ENCODE measurements around the gene ETV7.
"Not testable (repeated sequence)": the region's sequence is repeated elsewhere in the genome, so short reads cannot be mapped to it uniquely, and the experiment has no call there.

Gene ETV7

DNA sequence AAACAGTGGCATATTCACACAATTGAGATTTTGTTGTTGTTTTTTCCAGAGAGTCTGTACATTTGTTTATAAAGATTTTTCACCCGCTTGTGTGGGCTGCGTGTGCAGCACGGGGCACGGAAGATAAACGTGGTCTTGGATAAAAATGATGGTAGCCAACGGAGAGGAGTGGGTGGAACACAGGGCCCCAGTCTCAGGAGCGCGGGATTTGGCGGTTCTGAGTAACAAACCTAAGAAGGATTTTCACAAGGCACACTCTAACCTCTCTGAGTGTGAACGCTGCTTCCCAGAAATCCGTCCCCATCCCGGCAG, 47.2 kb downstream of the ETV7 start:
- no peak for DNase-seq (ENCODE audit: low read depth)
- no peak overlapping the region for H3K4me3 ChIP-seq (ENCODE audit: low read depth, low read length)
- TF ChIP-seq CTCF (conservative IDR thresholded peaks at IDR 0.05; ENCODE audit: low read depth, low read length), result no peak

GRCh38 chr6:36339146-36339545, 48.3 kb downstream of the ETV7 start:
- no peak overlapping the region for H3K4me3 ChIP-seq (ENCODE audit: low read depth, low read length)
- no peak for TF ChIP-seq CTCF (conservative IDR thresholded peaks at IDR 0.05; ENCODE audit: low read depth, low read length)
- no peak for DNase-seq (ENCODE audit: low read depth)

- not testable (repeated sequence) for H3K4me3 ChIP-seq (ENCODE audit: low read depth, low read length); DNase-seq (ENCODE audit: low read depth)
Measured at GRCh38 chr6:36338223-36338622, 49.2 kb downstream of the ETV7 start.

DNA sequence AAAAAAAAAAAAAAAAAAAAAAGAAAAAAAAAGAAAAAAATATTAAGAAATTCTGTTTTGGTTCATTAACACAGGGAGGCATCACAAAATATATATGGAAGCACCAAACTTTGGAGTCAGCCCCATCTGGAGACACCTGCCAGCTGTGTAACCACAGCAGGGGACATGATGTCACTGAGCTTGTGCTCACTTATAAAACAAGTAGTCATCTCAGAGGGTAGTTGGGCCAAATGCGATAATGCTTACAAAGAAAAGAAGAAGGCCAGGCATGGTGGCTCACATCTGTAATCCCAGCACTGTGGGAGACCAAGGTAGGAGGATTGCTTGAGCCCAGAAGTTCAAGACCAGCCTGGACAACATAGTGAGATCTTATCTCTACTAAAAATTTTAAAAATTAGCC, 49.7 kb downstream of the ETV7 start:
- no peak for TF ChIP-seq CTCF (conservative IDR thresholded peaks at IDR 0.05; ENCODE audit: low read depth, low read length)
- no peak for DNase-seq (ENCODE audit: low read depth)
- no peak overlapping the region for H3K4me3 ChIP-seq (ENCODE audit: low read depth, low read length)

- no peak for TF ChIP-seq CTCF (conservative IDR thresholded peaks at IDR 0.05; ENCODE audit: low read depth, low read length)
- DNase-seq (ENCODE audit: low read depth), result no peak
- no peak within 1 kb of the TSS for H3K4me3 ChIP-seq (ENCODE audit: low read depth, low read length)
Measured at GRCh38 chr6:36336779-36337241, 50.7 kb downstream of the ETV7 start, which contains the start of gene BNIP5. TSS of gene BNIP5 (minus strand) at chr6:36336888. CDS start at chr6:36330690, 6,198 bp downstream.

DNA sequence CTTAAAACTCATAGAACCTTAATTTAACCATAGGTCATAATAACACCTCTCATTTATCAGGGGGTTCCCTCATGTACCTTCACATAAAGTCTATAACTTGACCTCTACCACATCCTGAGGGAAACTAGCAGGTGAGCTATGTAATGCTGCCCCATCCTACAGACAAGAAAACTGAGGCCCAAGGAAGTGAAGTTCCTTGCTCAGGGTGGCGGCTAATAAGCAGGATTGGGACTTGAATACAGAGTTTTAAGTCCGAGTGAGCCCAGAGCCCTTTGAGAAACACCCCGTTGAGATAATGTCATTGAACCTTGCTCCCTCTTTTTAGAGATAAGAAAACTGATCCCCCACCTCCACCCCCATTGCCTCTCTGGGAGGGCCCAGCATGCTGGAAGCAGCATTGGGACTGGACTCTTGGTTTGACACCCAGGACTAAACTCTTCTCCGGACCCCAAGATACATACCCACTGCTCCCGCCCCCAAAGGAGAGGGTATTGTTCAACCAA, 51.2 kb downstream of the ETV7 start:
- no peak for DNase-seq (ENCODE audit: low read depth)
- H3K4me3 ChIP-seq (ENCODE audit: low read depth, low read length), result no peak overlapping the region
- TF ChIP-seq CTCF (conservative IDR thresholded peaks at IDR 0.05; ENCODE audit: low read depth, low read length), result no peak

DNA sequence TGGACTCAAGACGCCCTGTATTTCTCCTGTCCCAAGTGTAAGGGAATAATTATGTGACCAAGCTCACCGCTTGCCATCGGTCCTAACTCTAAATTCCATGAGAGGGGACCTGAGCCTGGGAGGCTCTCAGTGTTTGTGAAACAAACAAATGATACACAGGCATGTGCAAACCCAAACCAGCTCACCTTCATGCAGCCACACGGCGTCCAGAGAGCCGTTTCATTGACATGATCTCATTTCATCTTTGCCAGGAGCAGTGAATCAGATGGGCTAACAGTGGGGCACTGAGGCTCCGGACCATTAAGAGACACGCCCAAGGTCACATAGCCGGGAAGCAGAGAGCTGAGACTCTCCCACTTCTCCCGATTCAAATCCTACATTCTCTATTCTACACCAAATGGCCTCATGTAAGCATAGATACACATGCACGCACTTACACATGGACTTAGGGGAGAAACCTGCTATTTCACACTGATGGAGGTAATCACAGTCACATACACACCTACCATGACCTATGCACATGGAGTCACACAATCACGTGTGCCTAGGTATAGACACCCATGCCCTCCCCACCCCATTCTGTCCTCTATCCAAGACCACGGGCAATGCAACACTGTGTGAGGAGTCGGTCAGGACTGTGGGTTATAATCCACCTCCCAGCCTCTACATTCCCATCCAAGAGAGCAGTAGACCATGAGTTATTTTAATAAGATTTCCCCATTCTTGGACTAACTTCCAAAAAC, 51.8 kb downstream of the ETV7 start:
- no peak for TF ChIP-seq CTCF (conservative IDR thresholded peaks at IDR 0.05; ENCODE audit: low read depth, low read length)
- H3K4me3 ChIP-seq (ENCODE audit: low read depth, low read length), result no peak overlapping the region
- DNase-seq (ENCODE audit: low read depth), result no peak
